Epithelial cell of proximal tubule (primary cell): Measurements from ENCODE around the gene TC2N. TPM values are rescaled to one million over a fixed set of nuclear protein-coding genes. Genes with fewer than 3 reads are reported as not detected.

ENCODE experiments used
- DNase-seq: peaks from one replicate; pipeline ENCODE4 v3.0.0-alpha.2; 2011; ENCODE audit warnings: low read depth
- H3K4me3 ChIP-seq: 2 replicates; pipeline ENCODE4 v1.5.1; 2011; ENCODE audit warnings: low read depth, mild to moderate bottlenecking, low read length
- total RNA-seq: library from RNA; depleted of rRNA; stranded (reverse); fragments of >200 nt; gene quantifications from 2 replicates; pipeline ENCODE4 v1.2.3, GENCODE V29; 2015
- TF ChIP-seq, protein P1 (sequence below): conservative IDR thresholded peaks from 2 replicates; pipeline ENCODE4 v1.5.1; 2012; ENCODE audit warnings: low read depth, mild to moderate bottlenecking, low read length

Gene TC2N
- 3.0 and 5.1 TPM in 2 replicates for total RNA-seq

DNA sequence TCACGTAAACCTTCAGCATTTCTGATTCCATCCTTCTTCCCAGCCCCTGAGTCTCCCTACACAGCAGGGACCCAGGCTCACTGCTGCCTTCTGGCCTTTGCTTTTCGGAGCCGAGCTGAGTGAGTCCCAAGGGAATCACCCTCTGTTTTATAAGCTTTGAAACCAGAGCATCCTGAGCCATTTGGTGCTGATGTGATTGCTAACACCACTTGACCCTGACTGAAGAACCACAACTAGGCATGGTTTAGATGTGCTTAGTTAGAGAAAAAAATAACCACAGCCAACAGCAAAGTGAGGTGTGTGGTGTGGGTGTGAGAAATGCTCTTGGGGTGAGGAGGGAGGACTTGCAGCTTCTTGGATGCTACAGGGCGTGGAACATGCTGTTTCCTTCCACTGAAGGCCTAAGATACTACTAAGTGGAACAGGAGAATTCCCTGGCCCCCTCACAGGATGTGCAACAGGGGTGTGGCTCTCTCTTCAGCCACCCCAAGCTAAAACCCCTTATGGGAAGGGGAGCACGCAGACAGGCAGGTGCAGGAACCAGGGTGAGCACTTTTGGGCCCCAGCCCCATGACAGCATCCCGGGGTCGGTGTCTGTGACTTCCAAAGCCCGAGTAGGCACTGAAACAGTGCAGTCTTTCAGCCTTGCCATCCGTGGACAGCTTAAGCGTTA is at the start of gene TC2N:
Gene TC2N, minus strand, starts transcription at position 221 of the 673 bp plus-strand sequence. CDS start 53,767 bp downstream, outside the sequence.
- no peak within 1 kb of the TSS for H3K4me3 ChIP-seq
- TF ChIP-seq, protein P1, sequence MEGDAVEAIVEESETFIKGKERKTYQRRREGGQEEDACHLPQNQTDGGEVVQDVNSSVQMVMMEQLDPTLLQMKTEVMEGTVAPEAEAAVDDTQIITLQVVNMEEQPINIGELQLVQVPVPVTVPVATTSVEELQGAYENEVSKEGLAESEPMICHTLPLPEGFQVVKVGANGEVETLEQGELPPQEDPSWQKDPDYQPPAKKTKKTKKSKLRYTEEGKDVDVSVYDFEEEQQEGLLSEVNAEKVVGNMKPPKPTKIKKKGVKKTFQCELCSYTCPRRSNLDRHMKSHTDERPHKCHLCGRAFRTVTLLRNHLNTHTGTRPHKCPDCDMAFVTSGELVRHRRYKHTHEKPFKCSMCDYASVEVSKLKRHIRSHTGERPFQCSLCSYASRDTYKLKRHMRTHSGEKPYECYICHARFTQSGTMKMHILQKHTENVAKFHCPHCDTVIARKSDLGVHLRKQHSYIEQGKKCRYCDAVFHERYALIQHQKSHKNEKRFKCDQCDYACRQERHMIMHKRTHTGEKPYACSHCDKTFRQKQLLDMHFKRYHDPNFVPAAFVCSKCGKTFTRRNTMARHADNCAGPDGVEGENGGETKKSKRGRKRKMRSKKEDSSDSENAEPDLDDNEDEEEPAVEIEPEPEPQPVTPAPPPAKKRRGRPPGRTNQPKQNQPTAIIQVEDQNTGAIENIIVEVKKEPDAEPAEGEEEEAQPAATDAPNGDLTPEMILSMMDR, result no peak
- no peak for DNase-seq

GRCh38 chr14:91912035-91912434 is 44.7 kb upstream of the TC2N start:
- DNase-seq, result no peak
- TF ChIP-seq, protein P1, result no peak
- H3K4me3 ChIP-seq, result no peak overlapping the region

DNA sequence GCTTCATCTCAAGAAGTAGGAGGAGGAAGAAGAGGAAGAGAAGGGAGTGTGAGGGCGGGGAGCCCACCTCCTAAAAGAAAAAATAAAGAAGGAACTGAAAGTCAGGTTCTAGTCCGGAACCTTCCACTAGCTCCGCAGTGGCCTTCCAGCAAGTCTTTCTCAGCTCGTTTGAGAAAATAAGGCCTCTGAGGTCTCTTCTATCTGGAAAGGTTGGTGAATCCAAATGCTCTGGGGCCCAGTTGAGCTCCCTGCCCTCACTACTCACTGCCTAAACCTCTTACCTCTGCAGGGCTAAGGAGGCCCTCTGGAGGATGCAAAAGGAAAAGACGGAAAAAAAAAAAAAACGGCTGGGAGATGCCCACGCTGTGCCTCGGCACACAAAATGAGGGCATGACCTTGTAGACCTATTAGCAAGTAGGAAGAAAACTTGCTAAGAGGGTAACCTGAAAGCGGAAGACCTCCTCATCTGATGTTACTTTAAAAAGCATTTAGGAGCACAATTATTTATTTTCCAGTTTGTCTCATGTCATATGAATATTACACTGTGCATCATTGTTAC is 44.2 kb upstream of the TC2N start:
- TF ChIP-seq, protein P1, result peak; percentile 85
- H3K4me3 ChIP-seq, result no peak overlapping the region
- no peak for DNase-seq

GRCh38 chr14:91910196-91910595 is 42.9 kb upstream of the TC2N start:
- no peak for DNase-seq
- TF ChIP-seq, protein P1, result no peak
- H3K4me3 ChIP-seq, result no peak overlapping the region

DNA sequence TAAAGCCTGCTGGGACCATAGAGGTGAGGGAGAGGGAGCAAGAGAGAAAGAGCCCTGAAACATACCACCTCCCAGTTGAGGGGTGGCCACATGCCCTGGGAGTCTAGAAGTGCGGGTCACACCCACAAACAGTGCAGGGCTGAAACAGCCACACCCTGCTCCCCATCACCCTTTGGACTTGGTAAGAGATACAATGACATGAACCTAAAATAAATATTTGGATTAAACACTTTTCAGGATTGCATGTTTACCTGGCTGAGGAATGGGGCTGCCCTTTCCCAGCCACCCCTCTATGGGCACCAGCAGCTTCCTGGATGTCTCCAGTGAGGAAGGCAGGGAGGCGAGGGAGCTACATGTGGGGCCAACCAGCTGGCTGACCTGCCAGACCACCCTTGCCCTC is 39.0 kb upstream of the TC2N start:
- no peak overlapping the region for H3K4me3 ChIP-seq
- no peak for DNase-seq
- TF ChIP-seq, protein P1, result no peak

GRCh38 chr14:91904956-91905645 is 37.8 kb upstream of the TC2N start:
- DNase-seq, result no peak
- H3K4me3 ChIP-seq, result no peak overlapping the region
- TF ChIP-seq, protein P1, result no peak
